GM19395 (cell line): Measurements from ENCODE around the gene ARID4B.
"Not testable (repeated sequence)": the region's sequence is repeated elsewhere in the genome, so short reads cannot be mapped to it uniquely, and the experiment has no call there.

Source experiments
- ATAC-seq: cut with Tn5 transposase; IDR thresholded peaks from one replicate; pipeline ENCODE4 v1.9.1; 2021; ENCODE audit warnings: mild to moderate bottlenecking, moderate library complexity; ENCODE audit not compliant: unreplicated experiment

ARID4B gene

DNA sequence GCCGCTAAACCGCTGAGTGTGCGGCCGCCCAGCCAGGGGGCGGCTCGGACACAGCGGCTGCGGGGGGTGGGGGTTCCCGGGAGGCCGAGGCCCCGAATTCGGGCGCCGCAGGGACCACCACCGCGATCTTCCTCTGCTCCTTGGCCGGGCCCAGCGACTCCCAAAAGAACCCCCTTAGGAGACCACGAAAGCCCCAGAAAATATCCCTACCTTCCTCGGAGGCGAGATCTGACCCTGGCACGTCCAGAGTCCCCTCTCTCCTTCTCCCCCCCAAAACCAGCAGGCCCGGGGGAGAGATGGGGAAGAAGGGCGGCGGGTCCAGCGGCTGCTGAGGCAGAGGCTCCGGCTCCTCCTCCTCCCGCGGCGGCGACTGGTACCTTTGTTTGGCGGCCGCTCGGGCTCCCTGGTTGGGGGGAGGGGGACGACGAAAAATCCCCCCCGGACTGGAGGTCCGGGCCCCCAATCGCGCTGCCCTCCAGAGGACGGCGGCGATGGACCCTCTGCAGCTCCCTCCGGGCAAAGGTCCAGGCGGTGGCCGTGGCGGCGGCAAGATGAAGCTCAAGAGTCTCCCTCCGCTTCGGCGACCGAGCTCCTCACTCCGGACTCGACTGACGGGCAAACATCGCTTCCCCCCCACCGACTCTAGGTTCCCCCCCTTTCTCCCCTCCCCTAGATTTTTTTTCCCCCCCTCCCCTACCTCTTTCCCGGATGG is at the start of gene ARID4B:
Gene ARID4B (minus strand): TSS at position 621 of the 712 bp plus-strand sequence. CDS start 1,260 bp downstream, outside the sequence.
- ATAC-seq = peak; percentile 10

- no peak for ATAC-seq
Measured at GRCh38 chr1:235375919-235376605, 48.1 kb upstream of the ARID4B start.

DNA sequence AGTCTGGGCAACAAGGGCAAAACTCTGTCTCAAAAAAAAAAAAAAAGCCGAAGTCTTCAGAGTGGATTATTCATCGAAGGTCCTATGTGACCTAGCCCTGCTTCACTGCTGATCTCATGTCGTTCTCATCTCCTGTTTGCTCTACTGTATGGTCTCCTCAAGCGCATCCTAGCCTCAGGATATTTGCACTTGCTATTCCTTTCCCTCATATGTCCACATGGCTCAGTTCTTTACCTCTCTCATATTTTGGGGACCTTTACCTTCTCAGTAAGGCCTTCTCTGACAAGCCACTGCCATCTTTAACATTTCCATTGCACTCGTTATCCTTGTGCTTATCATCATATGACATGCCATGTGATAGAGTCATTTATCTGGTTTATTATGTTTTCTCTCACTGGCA is 41.8 kb upstream of the ARID4B start:
- ATAC-seq = no peak

DNA sequence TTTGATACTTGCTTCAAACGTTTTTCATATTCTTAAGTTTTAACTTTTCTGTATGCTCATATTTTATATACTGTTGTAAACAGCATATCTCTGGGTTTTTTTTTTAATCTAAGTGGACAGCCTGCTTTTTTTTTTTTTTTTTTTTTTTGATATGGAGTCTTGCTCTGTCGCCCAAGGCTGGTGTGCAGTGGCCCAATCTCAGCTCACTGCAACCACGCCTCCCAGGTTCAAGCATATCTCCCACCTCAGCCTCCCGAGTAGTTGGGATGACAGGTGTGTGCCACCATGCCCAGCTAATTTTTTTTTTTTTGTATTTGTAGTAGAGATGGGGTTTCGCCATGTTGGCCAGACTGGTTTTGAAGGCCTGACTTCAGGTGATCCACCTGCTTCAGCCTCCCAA is 40.4 kb upstream of the ARID4B start:
- ATAC-seq = no peak

DNA sequence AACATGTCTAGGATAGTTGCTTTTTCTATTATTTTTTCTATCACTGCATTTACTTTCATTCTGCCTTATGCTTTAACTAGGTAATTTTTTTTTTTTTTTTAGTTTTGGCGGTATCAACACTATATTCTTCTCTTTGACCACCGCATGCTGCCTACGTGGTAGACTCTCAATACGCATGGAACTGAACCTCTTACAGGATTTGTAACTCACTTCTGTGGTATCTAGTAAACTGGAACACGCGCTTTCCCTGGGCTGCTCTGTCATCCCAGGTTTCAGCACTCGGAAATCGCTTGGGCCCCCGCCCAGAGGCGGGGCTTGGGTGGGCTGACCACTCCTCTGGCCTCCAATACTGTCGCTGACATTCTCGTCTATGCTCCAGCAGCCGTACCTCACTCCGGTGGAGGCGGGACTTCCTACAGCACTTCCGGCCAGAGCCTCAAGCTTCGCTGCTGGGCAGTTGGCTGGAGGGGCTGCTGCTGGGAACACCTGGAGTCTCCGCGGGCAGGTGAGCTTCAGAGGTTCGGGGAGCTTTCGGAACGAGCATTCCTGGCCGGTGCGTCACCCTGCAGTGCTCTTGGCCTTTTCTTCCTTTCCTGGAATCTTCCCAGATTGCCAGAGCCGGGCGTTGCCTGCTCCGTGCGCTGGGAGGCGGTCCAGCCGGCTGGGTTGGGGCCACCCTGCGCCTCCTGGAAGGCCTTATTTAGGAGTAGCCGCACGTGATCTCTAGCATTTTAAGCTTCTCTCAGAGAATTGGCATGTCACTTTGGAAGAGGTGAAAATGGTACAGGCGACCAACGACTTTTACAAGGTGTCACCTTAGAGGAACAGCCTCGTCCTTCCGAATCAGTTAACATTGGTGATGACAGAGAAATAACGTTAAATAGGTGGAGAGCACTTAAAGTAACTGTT is 39.3 kb upstream of the ARID4B start, which contains the start of gene TBCE:
Gene TBCE (plus strand): TSS at position 428 of the 909 bp plus-strand sequence. CDS start 12,623 bp downstream, outside the sequence.
- ATAC-seq = peak; percentile 100

- ATAC-seq = no peak
Measured at GRCh38 chr1:235366286-235366685, 38.3 kb upstream of the ARID4B start.

GRCh38 chr1:235364189-235364588 is 36.2 kb upstream of the ARID4B start:
- ATAC-seq = not testable (repeated sequence)

DNA sequence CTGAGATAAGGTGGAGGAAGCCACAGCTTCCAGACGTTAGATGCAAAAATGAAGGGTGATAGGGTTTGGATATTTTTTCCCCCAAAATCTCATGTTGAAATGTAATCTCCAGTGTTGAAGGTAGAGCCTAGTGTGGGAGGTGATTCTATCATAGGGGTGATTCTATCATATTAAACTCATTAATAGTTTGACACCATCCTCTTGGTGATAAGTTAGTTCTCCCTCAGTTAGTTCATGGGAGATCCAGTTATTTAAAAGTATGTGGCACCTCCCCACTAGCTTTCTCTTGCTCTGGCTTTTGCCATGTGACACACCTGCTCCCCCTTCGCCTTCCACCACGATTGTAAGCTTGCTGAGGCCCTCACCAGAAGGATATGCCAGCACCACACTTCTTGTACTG is 30.9 kb upstream of the ARID4B start:
- ATAC-seq = no peak

GRCh38 chr1:235357485-235358373 is 29.8 kb upstream of the ARID4B start:
- ATAC-seq = no peak

GRCh38 chr1:235351898-235352297 is 23.9 kb upstream of the ARID4B start:
- no peak for ATAC-seq

DNA sequence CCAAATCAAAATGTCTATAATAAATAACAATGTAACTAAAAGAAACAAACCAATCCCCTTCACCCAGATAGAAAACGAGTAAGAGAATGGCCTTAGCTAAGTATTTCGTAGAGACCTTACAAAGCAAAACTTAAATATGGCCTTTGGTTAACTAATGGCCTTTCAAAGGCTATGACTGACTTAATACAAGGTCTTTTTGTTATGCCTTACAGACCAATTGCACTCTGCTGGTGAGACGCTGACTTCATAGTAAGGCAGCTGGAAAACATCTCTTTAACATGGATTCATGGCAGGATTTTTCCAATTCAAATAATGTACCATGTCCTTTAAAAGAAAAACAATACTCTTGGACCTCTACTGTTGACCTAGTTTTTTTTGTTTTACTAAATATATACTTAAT is 23.5 kb upstream of the ARID4B start:
- ATAC-seq = no peak

- ATAC-seq = no peak
Measured at GRCh38 chr1:235343726-235344125, 15.7 kb upstream of the ARID4B start.

DNA sequence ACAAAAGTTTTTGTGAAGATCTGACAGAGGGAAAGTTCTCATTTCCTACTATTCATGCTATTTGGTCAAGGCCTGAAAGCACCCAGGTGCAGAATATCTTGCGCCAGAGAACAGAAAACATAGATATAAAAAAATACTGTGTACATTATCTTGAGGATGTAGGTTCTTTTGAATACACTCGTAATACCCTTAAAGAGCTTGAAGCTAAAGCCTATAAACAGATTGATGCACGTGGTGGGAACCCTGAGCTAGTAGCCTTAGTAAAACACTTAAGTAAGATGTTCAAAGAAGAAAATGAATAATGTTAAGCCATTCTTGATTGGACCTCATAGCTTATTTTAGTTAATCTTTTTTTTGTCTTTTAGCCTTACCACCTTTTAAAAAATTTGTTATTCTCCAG is 14.5 kb upstream of the ARID4B start:
- ATAC-seq = no peak

GRCh38 chr1:235342039-235342438 is 14.1 kb upstream of the ARID4B start:
- ATAC-seq = no peak

GRCh38 chr1:235341334-235341733 is 13.4 kb upstream of the ARID4B start:
- no peak for ATAC-seq

GRCh38 chr1:235339746-235340145 is 11.8 kb upstream of the ARID4B start:
- ATAC-seq = no peak

DNA sequence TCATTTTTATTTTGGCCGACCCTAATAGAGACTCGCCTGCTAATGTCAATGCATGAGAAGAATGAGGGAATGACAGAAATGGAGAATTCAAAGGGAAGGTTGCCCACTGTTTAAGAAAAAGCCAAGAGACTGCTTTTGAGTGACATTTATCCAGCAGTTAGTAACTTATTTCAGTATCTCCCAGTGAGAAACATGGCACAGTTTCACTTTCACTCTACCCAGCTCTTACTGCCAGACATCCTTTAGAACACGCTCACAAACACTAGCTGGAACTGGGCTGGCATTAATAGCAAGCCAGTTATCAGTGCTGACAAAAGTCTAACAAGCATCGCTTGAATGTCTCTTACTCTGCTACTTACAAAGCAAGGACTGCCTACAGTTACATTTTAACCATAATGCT is 8.9 kb upstream of the ARID4B start:
- no peak for ATAC-seq

- no peak for ATAC-seq
Measured at GRCh38 chr1:235331401-235331800, 3.4 kb upstream of the ARID4B start.

- no peak for ATAC-seq
Measured at GRCh38 chr1:235330918-235331285, 2.9 kb upstream of the ARID4B start.

DNA sequence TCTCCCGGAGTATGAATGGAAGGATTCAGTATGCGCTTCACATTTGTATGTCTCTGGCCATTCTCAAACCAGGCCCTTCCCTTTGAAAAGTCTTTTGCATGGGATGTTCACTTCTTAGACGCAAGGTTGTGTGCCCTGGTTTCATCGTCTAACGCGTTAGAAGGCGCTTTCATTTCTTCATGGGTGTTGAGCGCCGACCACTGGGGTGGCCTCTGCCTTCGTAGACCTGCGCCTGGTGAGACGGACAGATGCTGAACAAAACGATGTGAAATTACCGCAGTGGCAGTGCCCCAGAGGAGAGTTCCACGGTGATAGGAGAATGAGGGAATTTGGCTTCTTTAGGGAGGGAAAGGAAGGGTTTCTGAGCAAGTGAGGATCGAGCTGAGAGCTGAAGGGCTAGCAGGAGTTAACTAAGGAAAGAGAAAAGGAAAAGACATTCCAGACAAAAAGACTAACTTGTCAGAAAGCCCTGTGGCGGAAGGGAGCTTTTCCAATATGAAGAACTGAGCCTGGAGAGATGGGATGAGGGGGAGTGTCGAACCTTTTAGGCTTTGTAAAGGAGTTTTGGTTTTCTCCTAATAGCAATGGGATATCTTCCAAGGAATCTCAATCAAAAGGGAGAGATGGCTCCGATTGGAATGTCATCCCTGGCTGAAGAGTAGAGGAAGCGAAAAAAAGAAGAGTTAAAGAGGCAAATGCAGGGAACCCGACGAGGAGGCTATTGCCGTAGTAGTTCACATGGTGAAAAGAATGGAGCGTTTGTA is 1.3 kb upstream of the ARID4B start:
- ATAC-seq = peak; percentile 27
